HEK293T (cell line): ENCODE data around the gene LIPG.

ENCODE experiments used
- ARNT ChIP-seq: fragments of 450-650 bp; IDR thresholded peaks from 2 replicates; pipeline ENCODE4 v1.6.1; 2017; ENCODE audit warnings: mild to moderate bottlenecking
- BHLHE40 ChIP-seq: fragments of 450-650 bp; IDR thresholded peaks from 2 replicates; pipeline ENCODE4 v1.6.1; 2016; ENCODE audit warnings: mild to moderate bottlenecking, moderate library complexity, borderline replicate concordance
- CTBP1 ChIP-seq: fragments of 450-650 bp; IDR thresholded peaks from 2 replicates; pipeline ENCODE4 v1.6.1; 2016; ENCODE audit warnings: borderline replicate concordance
- ELF4 ChIP-seq: fragments of 450-650 bp; IDR thresholded peaks from 2 replicates; pipeline ENCODE4 v1.6.1; 2017; ENCODE audit warnings: antibody characterized with exemption
- FOXA1 ChIP-seq: fragments of 450-650 bp; IDR thresholded peaks from 2 replicates; pipeline ENCODE4 v1.6.1; 2016; ENCODE audit warnings: mild to moderate bottlenecking
- FOXK2 ChIP-seq: fragments of 450-650 bp; IDR thresholded peaks from 2 replicates; pipeline ENCODE4 v1.6.1; 2016; ENCODE audit warnings: mild to moderate bottlenecking
- FOXM1 ChIP-seq: fragments of 450-650 bp; IDR thresholded peaks from 2 replicates; pipeline ENCODE4 v1.6.1; 2017; ENCODE audit warnings: mild to moderate bottlenecking, borderline replicate concordance
- HDGF ChIP-seq: fragments of 450-650 bp; IDR thresholded peaks from 2 replicates; pipeline ENCODE4 v1.6.1; 2017; ENCODE audit warnings: antibody characterized with exemption, borderline replicate concordance
- NFRKB ChIP-seq: fragments of 450-650 bp; IDR thresholded peaks from 2 replicates; pipeline ENCODE4 v1.6.1; 2016; ENCODE audit warnings: mild to moderate bottlenecking, moderate library complexity
- PKNOX1 ChIP-seq: fragments of 450-650 bp; IDR thresholded peaks from 2 replicates; pipeline ENCODE4 v1.6.1; 2016
- SP1 ChIP-seq: fragments of 450-650 bp; IDR thresholded peaks from 2 replicates; pipeline ENCODE4 v1.6.1; 2017
- SUZ12 ChIP-seq: fragments of 450-650 bp; IDR thresholded peaks from 2 replicates; pipeline ENCODE4 v1.6.1; 2016; ENCODE audit warnings: mild to moderate bottlenecking
- ZNF384 ChIP-seq: fragments of 450-650 bp; IDR thresholded peaks from 2 replicates; pipeline ENCODE4 v1.6.1; 2016

GRCh38 chr18:49628119-49628518 lies 66.3 kb downstream of the LIPG start:
- TF ChIP-seq FOXA1: no peak
- no peak for TF ChIP-seq SUZ12
- TF ChIP-seq BHLHE40: no peak
- TF ChIP-seq ELF4: no peak
- no peak for TF ChIP-seq FOXK2
- TF ChIP-seq FOXM1: no peak
- no peak for TF ChIP-seq ARNT
- TF ChIP-seq SP1: no peak
- no peak for TF ChIP-seq NFRKB
- no peak for TF ChIP-seq PKNOX1
- TF ChIP-seq HDGF: no peak
- no peak for TF ChIP-seq CTBP1
- no peak for TF ChIP-seq ZNF384
